ENCODE measurements around the gene TRA2B. TPM values are rescaled to one million over a fixed set of nuclear protein-coding genes. Genes with fewer than 3 reads are reported as not detected.

The TRA2B gene
- total RNA-seq, 1 experiment from 2014 or later: 172 TPM

DNA sequence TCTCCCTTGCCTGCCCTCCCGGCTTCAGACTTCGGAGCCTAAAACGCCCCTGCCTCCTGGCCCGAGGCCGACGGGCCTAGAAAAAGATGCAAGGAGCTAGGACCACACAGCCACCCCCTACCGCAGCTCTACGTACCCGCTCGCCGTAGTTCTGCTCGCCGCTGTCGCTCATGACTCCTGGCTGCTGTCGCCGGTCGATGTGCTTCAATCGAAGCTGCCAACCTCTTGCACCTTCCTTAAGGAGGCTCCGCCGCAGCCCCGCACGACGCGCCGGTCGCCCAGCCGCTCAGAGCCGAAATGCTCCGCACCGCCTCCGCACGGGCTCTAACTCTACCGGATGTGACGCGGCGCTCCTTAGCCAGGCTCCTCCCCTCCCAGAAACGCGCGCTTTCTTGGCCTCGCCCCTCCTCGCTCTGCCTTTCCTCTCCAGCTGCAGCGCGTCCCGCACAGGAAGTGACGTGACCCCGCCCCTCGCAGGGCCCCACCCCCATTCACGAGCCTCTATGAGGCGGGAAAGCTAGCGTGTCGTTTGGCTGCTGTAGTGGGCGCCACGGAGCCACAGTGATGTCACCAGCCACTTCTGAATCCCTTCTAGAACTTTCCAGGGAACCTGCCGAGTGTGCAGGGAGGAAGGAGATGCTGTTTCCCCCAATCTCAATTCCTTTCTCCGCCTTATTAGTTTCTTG, at the start of gene TRA2B (continued):
- TF ChIP-seq, protein P1, sequence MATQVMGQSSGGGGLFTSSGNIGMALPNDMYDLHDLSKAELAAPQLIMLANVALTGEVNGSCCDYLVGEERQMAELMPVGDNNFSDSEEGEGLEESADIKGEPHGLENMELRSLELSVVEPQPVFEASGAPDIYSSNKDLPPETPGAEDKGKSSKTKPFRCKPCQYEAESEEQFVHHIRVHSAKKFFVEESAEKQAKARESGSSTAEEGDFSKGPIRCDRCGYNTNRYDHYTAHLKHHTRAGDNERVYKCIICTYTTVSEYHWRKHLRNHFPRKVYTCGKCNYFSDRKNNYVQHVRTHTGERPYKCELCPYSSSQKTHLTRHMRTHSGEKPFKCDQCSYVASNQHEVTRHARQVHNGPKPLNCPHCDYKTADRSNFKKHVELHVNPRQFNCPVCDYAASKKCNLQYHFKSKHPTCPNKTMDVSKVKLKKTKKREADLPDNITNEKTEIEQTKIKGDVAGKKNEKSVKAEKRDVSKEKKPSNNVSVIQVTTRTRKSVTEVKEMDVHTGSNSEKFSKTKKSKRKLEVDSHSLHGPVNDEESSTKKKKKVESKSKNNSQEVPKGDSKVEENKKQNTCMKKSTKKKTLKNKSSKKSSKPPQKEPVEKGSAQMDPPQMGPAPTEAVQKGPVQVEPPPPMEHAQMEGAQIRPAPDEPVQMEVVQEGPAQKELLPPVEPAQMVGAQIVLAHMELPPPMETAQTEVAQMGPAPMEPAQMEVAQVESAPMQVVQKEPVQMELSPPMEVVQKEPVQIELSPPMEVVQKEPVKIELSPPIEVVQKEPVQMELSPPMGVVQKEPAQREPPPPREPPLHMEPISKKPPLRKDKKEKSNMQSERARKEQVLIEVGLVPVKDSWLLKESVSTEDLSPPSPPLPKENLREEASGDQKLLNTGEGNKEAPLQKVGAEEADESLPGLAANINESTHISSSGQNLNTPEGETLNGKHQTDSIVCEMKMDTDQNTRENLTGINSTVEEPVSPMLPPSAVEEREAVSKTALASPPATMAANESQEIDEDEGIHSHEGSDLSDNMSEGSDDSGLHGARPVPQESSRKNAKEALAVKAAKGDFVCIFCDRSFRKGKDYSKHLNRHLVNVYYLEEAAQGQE (IDR thresholded peaks at IDR 0.05; ENCODE audit: low read depth): no peak

DNA sequence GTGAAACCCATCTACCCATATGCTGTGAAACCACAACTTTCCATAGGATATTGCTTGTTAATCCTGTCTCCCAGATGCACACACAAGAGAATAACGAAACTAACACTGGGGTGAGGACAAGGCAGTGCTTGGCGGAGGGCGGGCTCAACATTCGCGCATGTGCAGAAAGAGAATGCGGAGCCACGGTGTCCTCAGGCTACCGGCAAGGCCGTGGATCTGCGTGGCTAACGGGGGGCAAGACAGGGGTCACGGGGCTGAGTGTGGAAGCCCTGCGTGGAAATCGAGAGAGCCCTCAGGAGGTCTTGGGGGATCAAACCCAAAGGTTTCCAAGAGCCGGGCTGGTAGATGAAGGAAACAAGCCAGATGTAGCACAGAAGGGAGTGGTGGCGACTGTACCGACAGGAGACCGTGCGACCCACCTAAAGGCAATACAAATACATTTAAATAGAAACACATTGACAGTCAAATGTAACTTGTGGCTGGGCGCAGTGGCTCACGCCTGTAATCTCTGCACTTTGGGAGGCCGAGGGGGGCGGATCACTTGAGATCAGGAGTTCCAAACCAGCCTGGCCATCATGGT, 48.5 kb upstream of the TRA2B start:
- Histone ChIP-seq H3K9me3 (ENCODE audit: control insufficient read depth in 1 of 2, insufficient read depth in 1 of 2, low read depth in 1 of 2, low read length in 2 of 2) (no peaks in the 10 kb centered on the region), H3K4me3 (replicated peaks in 1 of 2; ENCODE audit: low read depth in 1 of 2, low read length in 2 of 2) (no peak overlapping the region), H3K9me2 (ENCODE audit: insufficient read depth) (no peaks in the 10 kb centered on the region), H2AFZ (ENCODE audit: low read depth, low read length, poor library complexity, severe bottlenecking) (no peak overlapping the region), H3K4me2 (ENCODE audit: low read length) (no peak overlapping the region), H3K79me2 (ENCODE audit: insufficient read depth, low read length) (no peaks in the 10 kb centered on the region), H4K20me1 (ENCODE audit: insufficient read depth) (no peaks in the 10 kb centered on the region), H3K36me3 (ENCODE audit: control insufficient read depth in 1 of 2, insufficient read depth in 2 of 2, low read length in 2 of 2) (no peaks in the 10 kb centered on the region), H3K4me1 (ENCODE audit: control insufficient read depth in 1 of 2, insufficient read depth in 2 of 2, low read length in 2 of 2) (peaks cover 0 to 5% of the 10 kb centered on the region in 2 experiments; a peak in 1 of 4 replicates), H3K9ac (ENCODE audit: low read length) (no peak overlapping the region), H3K27me3 (ENCODE audit: insufficient read depth, low read length) (no peaks in the 10 kb centered on the region), H3K27ac (ENCODE audit: low read depth, low read length) (no peak overlapping the region)
- ATAC-seq (no peak), DNase-seq (ENCODE audit: low read depth, low spot score) (no peak)
- BruUV-seq (replicated peaks): no TSS peak
- intact Hi-C loops (cut with micrococcal nuclease): loop anchor here (10.0 kb wide), 1 partner anchor 839 kb away; no protein-coding TSS in a partner anchor
- CTCF ChIA-PET: interaction anchor here (2.0 kb wide), 1 partner anchor 291 kb away, joined by 7 read pairs; no protein-coding TSS in a partner anchor
- RAD21 ChIA-PET (ENCODE audit: low non-redundant PET in 1 of 2, low total read pairs in 2 of 2, uncharacterized antibody in 2 of 2, unreplicated experiment in 2 of 2): no interaction called here
- POLR2A ChIA-PET: no interaction called here
- TF ChIP-seq, protein P2, sequence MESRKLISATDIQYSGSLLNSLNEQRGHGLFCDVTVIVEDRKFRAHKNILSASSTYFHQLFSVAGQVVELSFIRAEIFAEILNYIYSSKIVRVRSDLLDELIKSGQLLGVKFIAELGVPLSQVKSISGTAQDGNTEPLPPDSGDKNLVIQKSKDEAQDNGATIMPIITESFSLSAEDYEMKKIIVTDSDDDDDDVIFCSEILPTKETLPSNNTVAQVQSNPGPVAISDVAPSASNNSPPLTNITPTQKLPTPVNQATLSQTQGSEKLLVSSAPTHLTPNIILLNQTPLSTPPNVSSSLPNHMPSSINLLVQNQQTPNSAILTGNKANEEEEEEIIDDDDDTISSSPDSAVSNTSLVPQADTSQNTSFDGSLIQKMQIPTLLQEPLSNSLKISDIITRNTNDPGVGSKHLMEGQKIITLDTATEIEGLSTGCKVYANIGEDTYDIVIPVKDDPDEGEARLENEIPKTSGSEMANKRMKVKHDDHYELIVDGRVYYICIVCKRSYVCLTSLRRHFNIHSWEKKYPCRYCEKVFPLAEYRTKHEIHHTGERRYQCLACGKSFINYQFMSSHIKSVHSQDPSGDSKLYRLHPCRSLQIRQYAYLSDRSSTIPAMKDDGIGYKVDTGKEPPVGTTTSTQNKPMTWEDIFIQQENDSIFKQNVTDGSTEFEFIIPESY (IDR thresholded peaks at IDR 0.05; ENCODE audit: extremely low read depth, insufficient replicate concordance, low read length): no peak
- no peak for TF ChIP-seq YY1 (IDR thresholded peaks at IDR 0.05; ENCODE audit: extremely low read depth, insufficient replicate concordance, low read depth, low read length)
- no peak for TF ChIP-seq RAD21 (IDR thresholded peaks at IDR 0.05; ENCODE audit: low read depth)
- no peak for TF ChIP-seq CBX3 (IDR thresholded peaks at IDR 0.05; ENCODE audit: low read depth)
- TF ChIP-seq, protein P3, sequence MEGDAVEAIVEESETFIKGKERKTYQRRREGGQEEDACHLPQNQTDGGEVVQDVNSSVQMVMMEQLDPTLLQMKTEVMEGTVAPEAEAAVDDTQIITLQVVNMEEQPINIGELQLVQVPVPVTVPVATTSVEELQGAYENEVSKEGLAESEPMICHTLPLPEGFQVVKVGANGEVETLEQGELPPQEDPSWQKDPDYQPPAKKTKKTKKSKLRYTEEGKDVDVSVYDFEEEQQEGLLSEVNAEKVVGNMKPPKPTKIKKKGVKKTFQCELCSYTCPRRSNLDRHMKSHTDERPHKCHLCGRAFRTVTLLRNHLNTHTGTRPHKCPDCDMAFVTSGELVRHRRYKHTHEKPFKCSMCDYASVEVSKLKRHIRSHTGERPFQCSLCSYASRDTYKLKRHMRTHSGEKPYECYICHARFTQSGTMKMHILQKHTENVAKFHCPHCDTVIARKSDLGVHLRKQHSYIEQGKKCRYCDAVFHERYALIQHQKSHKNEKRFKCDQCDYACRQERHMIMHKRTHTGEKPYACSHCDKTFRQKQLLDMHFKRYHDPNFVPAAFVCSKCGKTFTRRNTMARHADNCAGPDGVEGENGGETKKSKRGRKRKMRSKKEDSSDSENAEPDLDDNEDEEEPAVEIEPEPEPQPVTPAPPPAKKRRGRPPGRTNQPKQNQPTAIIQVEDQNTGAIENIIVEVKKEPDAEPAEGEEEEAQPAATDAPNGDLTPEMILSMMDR (IDR thresholded peaks at IDR 0.05 in 2 of 3, conservative IDR thresholded peaks at IDR 0.05 in 1 of 3; ENCODE audit: borderline replicate concordance in 1 of 3, insufficient read depth in 1 of 3, low read depth in 2 of 3, low read length in 2 of 3): no peak
- TF ChIP-seq, protein P1 (IDR thresholded peaks at IDR 0.05; ENCODE audit: low read depth): no peak
- no peak for TF ChIP-seq CEBPB (IDR thresholded peaks at IDR 0.05; ENCODE audit: low read depth)
- no peak for TF ChIP-seq ELF1 (IDR thresholded peaks at IDR 0.05; ENCODE audit: borderline replicate concordance, low read depth)
- no peak for TF ChIP-seq SP1 (IDR thresholded peaks at IDR 0.05; ENCODE audit: low read depth)
- TF ChIP-seq EZH2phosphoT487 (IDR thresholded peaks at IDR 0.05; ENCODE audit: borderline replicate concordance): no peak

All from HCT116 (cell line).